Vagina (tissue), 2 donors: ENCODE results near the gene CDK14.

Experiments used
- CTCF ChIP-seq, 3 experiments: fragments of 450-650 bp in 2 of 3; fragments of 200-600 bp in 1 of 3; sonication (generic) in 1 of 3; IDR thresholded peaks; one replicate each; pipeline ENCODE4 v1.5.1; 2017 to 2019; ENCODE audit warnings: antibody characterized with exemption in 3 of 3, mild to moderate bottlenecking in 2 of 3, moderate library complexity in 2 of 3
- POLR2AphosphoS5 ChIP-seq, 2 donors: sonication (generic); formaldehyde crosslinking; IDR thresholded peaks; one replicate each; pipeline ENCODE4 v1.9.0; 2017; ENCODE audit warnings: antibody characterized with exemption in 2 of 2, mild to moderate bottlenecking in 2 of 2, low read depth in 1 of 2; ENCODE audit not compliant: insufficient read depth in 1 of 2

GRCh38 chr7:90864088-90864487, 268.0 kb downstream of the CDK14 start:
- TF ChIP-seq CTCF (IDR thresholded peaks at IDR 0.05) (no peak), POLR2AphosphoS5 (IDR thresholded peaks at IDR 0.05; ENCODE audit: insufficient read depth in 1 of 2, low read depth in 1 of 2) (no peak)
